ENCODE measurements around the gene LDB2. TPM values are rescaled to one million over a fixed set of nuclear protein-coding genes. Genes with fewer than 3 reads are reported as not detected.

The LDB2 gene
- total RNA-seq, 1 experiment from 2014 or later: not detected

GRCh38 chr4:16660656-16661055, 237.8 kb downstream of the LDB2 start:
- CTCF ChIA-PET: no interaction called here

GRCh38 chr4:16659694-16660093, 238.8 kb downstream of the LDB2 start:
- H3K4me2 ChIP-seq: no peak overlapping the region
- no peaks in the 10 kb centered on the region for H3K9me3 ChIP-seq (ENCODE audit: insufficient read depth, low read depth)
- BruUV-seq (replicated peaks): no TSS peak
- H3F3A ChIP-seq (ENCODE audit: insufficient read depth, low read depth): no peaks in the 10 kb centered on the region
- POLR2A ChIA-PET (ENCODE audit: unreplicated experiment): no interaction called here
- no peak for DNase-seq
- TF ChIP-seq EZH2 (IDR thresholded peaks at IDR 0.05; ENCODE audit: low read depth) (no peak), CTCF (conservative IDR thresholded peaks at IDR 0.05) (no peak)
- H3K4me1 ChIP-seq (replicated peaks; ENCODE audit: insufficient read depth): no peaks in the 10 kb centered on the region
- peaks cover 5% of the 10 kb centered on the region; the same call in 1 of the 2 replicates for H3K27me3 ChIP-seq (ENCODE audit: insufficient read depth, low read depth)
- CTCF ChIA-PET: no interaction called here
- H3K9me2 ChIP-seq (ENCODE audit: insufficient read depth): no peaks in the 10 kb centered on the region
- no peaks in the 10 kb centered on the region for H4K20me1 ChIP-seq (ENCODE audit: insufficient read depth)
- no peak overlapping the region for H3K27ac ChIP-seq
- H3K79me2 ChIP-seq (ENCODE audit: low read depth): no peaks in the 10 kb centered on the region
- no peak overlapping the region for H2AFZ ChIP-seq
- H3K36me3 ChIP-seq (ENCODE audit: low read depth): no peaks in the 10 kb centered on the region
- no peak overlapping the region for H3K4me3 ChIP-seq
- intact Hi-C loops (cut with micrococcal nuclease; ENCODE audit: unreplicated experiment): no loop called here

More at GRCh38 chr4:16660656-16661055, 237.8 kb downstream of the LDB2 start:
- Histone ChIP-seq H3K4me3 (no peak overlapping the region), H3K9me3 (ENCODE audit: insufficient read depth, low read depth) (no peaks in the 10 kb centered on the region), H3K9me2 (ENCODE audit: insufficient read depth) (no peaks in the 10 kb centered on the region), H2AFZ (no peak overlapping the region), H3K4me1 (replicated peaks; ENCODE audit: insufficient read depth) (no peaks in the 10 kb centered on the region), H3K27ac (no peak overlapping the region), H3K27me3 (ENCODE audit: insufficient read depth, low read depth) (peaks cover 5% of the 10 kb centered on the region; the same call in 1 of the 2 replicates), H3K36me3 (ENCODE audit: low read depth) (no peaks in the 10 kb centered on the region), H3K4me2 (no peak overlapping the region), H4K20me1 (ENCODE audit: insufficient read depth) (no peaks in the 10 kb centered on the region), H3F3A (ENCODE audit: insufficient read depth, low read depth) (no peaks in the 10 kb centered on the region), H3K79me2 (ENCODE audit: low read depth) (no peaks in the 10 kb centered on the region)
- POLR2A ChIA-PET (ENCODE audit: unreplicated experiment): no interaction called here
- intact Hi-C loops (cut with micrococcal nuclease; ENCODE audit: unreplicated experiment): no loop called here
- TF ChIP-seq EZH2 (IDR thresholded peaks at IDR 0.05; ENCODE audit: low read depth) (no peak), CTCF (conservative IDR thresholded peaks at IDR 0.05) (no peak)
- DNase-seq: no peak
- no TSS peak for BruUV-seq (replicated peaks)

- intact Hi-C loops (cut with micrococcal nuclease; ENCODE audit: unreplicated experiment): no loop called here
- no peaks in the 10 kb centered on the region for H3K4me1 ChIP-seq (replicated peaks; ENCODE audit: insufficient read depth)
- no TSS peak for BruUV-seq (replicated peaks)
These were observed 239.4 kb downstream of the LDB2 start for GRCh38 chr4:16659079-16659478.

More at GRCh38 chr4:16659079-16659478, 239.4 kb downstream of the LDB2 start:
- no peaks in the 10 kb centered on the region for H3K9me2 ChIP-seq (ENCODE audit: insufficient read depth)
- DNase-seq: no peak
- CTCF ChIA-PET: no interaction called here
- no peak overlapping the region for H3K4me2 ChIP-seq
- H3K4me3 ChIP-seq: no peak overlapping the region
- H3K79me2 ChIP-seq (ENCODE audit: low read depth): no peaks in the 10 kb centered on the region
- H3K36me3 ChIP-seq (ENCODE audit: low read depth): no peaks in the 10 kb centered on the region
- no peaks in the 10 kb centered on the region for H3F3A ChIP-seq (ENCODE audit: insufficient read depth, low read depth)
- H4K20me1 ChIP-seq (ENCODE audit: insufficient read depth): no peaks in the 10 kb centered on the region
- POLR2A ChIA-PET (ENCODE audit: unreplicated experiment): no interaction called here
- H3K27me3 ChIP-seq (ENCODE audit: insufficient read depth, low read depth): peaks cover 10% of the 10 kb centered on the region; the same call in 1 of the 2 replicates
- H2AFZ ChIP-seq: no peak overlapping the region
- TF ChIP-seq CTCF (conservative IDR thresholded peaks at IDR 0.05) (no peak), EZH2 (IDR thresholded peaks at IDR 0.05; ENCODE audit: low read depth) (no peak)
- H3K27ac ChIP-seq: no peak overlapping the region
- no peaks in the 10 kb centered on the region for H3K9me3 ChIP-seq (ENCODE audit: insufficient read depth, low read depth)
